ENCODE data around the gene OGFOD1. TPM values are rescaled to one million over a fixed set of nuclear protein-coding genes. Genes with fewer than 3 reads are reported as not detected.

OGFOD1 gene
- total and polyA plus RNA-seq, 2 donors, result 18.8 to 26.0 TPM

DNA sequence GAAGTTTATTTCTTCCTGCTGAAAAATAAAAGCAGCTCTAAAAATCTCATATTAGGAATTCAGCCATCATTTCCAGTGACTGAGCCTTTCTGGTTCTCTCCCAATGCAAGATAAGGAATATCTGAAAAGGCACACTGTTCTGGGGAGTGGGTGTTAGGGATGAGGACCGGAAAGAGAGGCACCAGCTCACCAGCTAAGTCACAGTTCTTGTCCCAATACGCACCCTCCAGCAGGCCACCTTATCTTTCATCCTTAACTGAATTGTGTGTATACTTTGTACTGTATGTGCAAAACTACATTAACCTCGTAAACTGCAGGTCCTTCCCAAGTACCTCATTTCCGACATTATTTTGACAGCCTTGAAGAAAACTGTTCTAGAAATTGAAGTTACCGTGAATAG is 37.0 kb upstream of the OGFOD1 start:
- Histone ChIP-seq H3K9me3 (ENCODE audit: control insufficient read depth in 2 of 2, insufficient read depth in 1 of 2, low read length in 1 of 2) (no peaks in the 10 kb centered on the region), H3K4me3 (ENCODE audit: low read length in 2 of 2) (no peak overlapping the region), H3K36me3 (ENCODE audit: control insufficient read depth in 2 of 2, insufficient read depth in 2 of 2, low read length in 1 of 2) (peaks cover 4 to 14% of the 10 kb centered on the region in 2 donors), H3K27me3 (ENCODE audit: control insufficient read depth in 2 of 2, insufficient read depth in 1 of 2, low read length in 1 of 2) (no peaks in the 10 kb centered on the region), H3K27ac (ENCODE audit: low read depth in 1 of 2, low read length in 1 of 2) (no peak overlapping the region), H3K4me1 (ENCODE audit: control insufficient read depth in 2 of 2, insufficient read depth in 2 of 2, low read length in 2 of 2) (no peaks in the 10 kb centered on the region)
- 99% methylated on average over 5 of the region's 5 CpGs for WGBS
- no peak for DNase-seq (ENCODE audit: low read depth in 6 of 9, low spot score in 9 of 9)

GRCh38 chr16:56415875-56416274 is 35.5 kb upstream of the OGFOD1 start:
- no peak overlapping the region for H3K27ac ChIP-seq (ENCODE audit: low read depth in 1 of 2, low read length in 1 of 2)
- H3K9me3 ChIP-seq (ENCODE audit: control insufficient read depth in 2 of 2, insufficient read depth in 1 of 2, low read length in 1 of 2), result no peaks in the 10 kb centered on the region
- H3K36me3 ChIP-seq (ENCODE audit: control insufficient read depth in 2 of 2, insufficient read depth in 2 of 2, low read length in 1 of 2), result peaks cover 3 to 14% of the 10 kb centered on the region in 2 donors
- H3K4me1 ChIP-seq (ENCODE audit: control insufficient read depth in 2 of 2, insufficient read depth in 2 of 2, low read length in 2 of 2), result no peaks in the 10 kb centered on the region
- no peaks in the 10 kb centered on the region for H3K27me3 ChIP-seq (ENCODE audit: control insufficient read depth in 2 of 2, insufficient read depth in 1 of 2, low read length in 1 of 2)
- WGBS, result 27% methylated on average over 4 of the region's 4 CpGs
- DNase-seq (ENCODE audit: low read depth in 6 of 9, low spot score in 9 of 9), result no peak
- H3K4me3 ChIP-seq (ENCODE audit: low read length in 2 of 2), result no peak overlapping the region

GRCh38 chr16:56417138-56417537 is 34.2 kb upstream of the OGFOD1 start:
- peaks cover 0 to 3% of the 10 kb centered on the region in 2 donors for H3K4me1 ChIP-seq (ENCODE audit: control insufficient read depth in 2 of 2, insufficient read depth in 2 of 2, low read length in 2 of 2)
- H3K27me3 ChIP-seq (ENCODE audit: control insufficient read depth in 2 of 2, insufficient read depth in 1 of 2, low read length in 1 of 2), result no peaks in the 10 kb centered on the region
- H3K27ac ChIP-seq (ENCODE audit: low read depth in 1 of 2, low read length in 1 of 2), result no peak overlapping the region
- no peak for DNase-seq (ENCODE audit: low read depth in 6 of 9, low spot score in 9 of 9)
- H3K36me3 ChIP-seq (ENCODE audit: control insufficient read depth in 2 of 2, insufficient read depth in 2 of 2, low read length in 1 of 2), result peaks cover 0 to 7% of the 10 kb centered on the region in 2 donors
- 98% methylated on average over 4 of the region's 4 CpGs for WGBS
- H3K4me3 ChIP-seq (ENCODE audit: low read length in 2 of 2), result no peak overlapping the region
- H3K9me3 ChIP-seq (ENCODE audit: control insufficient read depth in 2 of 2, insufficient read depth in 1 of 2, low read length in 1 of 2), result no peaks in the 10 kb centered on the region

GRCh38 chr16:56419740-56420548 is 31.4 kb upstream of the OGFOD1 start:
- H3K4me3 ChIP-seq (ENCODE audit: low read length in 2 of 2), result no peak overlapping the region
- 94% methylated on average over 8 of the region's 8 CpGs for WGBS
- no peaks in the 10 kb centered on the region for H3K27me3 ChIP-seq (ENCODE audit: control insufficient read depth in 2 of 2, insufficient read depth in 1 of 2, low read length in 1 of 2)
- peaks cover 3 to 8% of the 10 kb centered on the region in 2 donors for H3K4me1 ChIP-seq (ENCODE audit: control insufficient read depth in 2 of 2, insufficient read depth in 2 of 2, low read length in 2 of 2)
- no peaks in the 10 kb centered on the region for H3K9me3 ChIP-seq (ENCODE audit: control insufficient read depth in 2 of 2, insufficient read depth in 1 of 2, low read length in 1 of 2)
- H3K27ac ChIP-seq (ENCODE audit: low read depth in 1 of 2, low read length in 1 of 2), result no peak overlapping the region
- no peaks in the 10 kb centered on the region for H3K36me3 ChIP-seq (ENCODE audit: control insufficient read depth in 2 of 2, insufficient read depth in 2 of 2, low read length in 1 of 2)
- DNase-seq (ENCODE audit: low read depth in 6 of 9, low spot score in 9 of 9), result no peak

DNA sequence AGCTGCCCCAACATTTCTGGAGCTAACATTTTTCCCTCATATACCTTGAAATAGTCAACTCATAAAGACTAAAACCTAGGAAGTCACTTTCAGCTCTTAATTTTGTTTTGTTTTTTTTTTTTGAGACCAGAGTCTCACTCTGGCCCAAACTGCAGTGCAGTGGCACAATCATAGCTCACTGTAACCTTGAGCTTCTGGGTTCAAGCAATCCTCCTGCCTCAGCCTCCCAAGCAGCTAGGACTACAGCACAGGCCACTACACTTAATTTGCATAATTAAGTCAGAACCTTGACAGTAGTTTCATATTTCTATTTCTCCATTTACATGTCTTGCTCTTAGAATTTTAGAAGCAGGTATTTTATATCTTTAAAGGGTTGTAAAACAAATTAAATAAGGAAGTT is 30.7 kb upstream of the OGFOD1 start:
- no peak for DNase-seq (ENCODE audit: low read depth in 6 of 9, low spot score in 9 of 9)
- H3K36me3 ChIP-seq (ENCODE audit: control insufficient read depth in 2 of 2, insufficient read depth in 2 of 2, low read length in 1 of 2), result no peaks in the 10 kb centered on the region
- no peak overlapping the region for H3K4me3 ChIP-seq (ENCODE audit: low read length in 2 of 2)
- H3K9me3 ChIP-seq (ENCODE audit: control insufficient read depth in 2 of 2, insufficient read depth in 1 of 2, low read length in 1 of 2), result no peaks in the 10 kb centered on the region
- H3K27me3 ChIP-seq (ENCODE audit: control insufficient read depth in 2 of 2, insufficient read depth in 1 of 2, low read length in 1 of 2), result no peaks in the 10 kb centered on the region
- H3K27ac ChIP-seq (ENCODE audit: low read depth in 1 of 2, low read length in 1 of 2), result no peak overlapping the region
- peaks cover 3 to 10% of the 10 kb centered on the region in 2 donors for H3K4me1 ChIP-seq (ENCODE audit: control insufficient read depth in 2 of 2, insufficient read depth in 2 of 2, low read length in 2 of 2)

DNA sequence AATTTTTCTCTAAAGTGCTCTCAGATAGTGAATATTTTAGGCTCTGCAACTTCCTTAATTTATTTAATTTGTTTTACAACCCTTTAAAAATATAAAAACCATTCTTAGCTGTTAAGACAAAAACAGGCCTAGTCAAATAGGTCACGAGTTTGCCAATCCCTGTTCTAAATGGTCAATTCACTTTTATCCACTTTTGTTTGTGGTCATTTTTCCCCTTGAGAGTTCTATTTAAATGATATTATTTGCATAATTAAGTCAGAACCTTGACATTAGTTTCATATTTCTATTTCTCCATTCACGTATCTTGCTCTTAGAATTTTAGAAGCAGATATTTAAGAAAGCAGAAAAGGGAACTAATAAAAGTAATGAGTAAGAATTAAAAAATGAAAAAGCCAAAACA is 30.0 kb upstream of the OGFOD1 start:
- Histone ChIP-seq H3K27me3 (ENCODE audit: control insufficient read depth in 2 of 2, insufficient read depth in 1 of 2, low read length in 1 of 2) (no peaks in the 10 kb centered on the region), H3K4me3 (ENCODE audit: low read length in 2 of 2) (no peak overlapping the region), H3K9me3 (ENCODE audit: control insufficient read depth in 2 of 2, insufficient read depth in 1 of 2, low read length in 1 of 2) (no peaks in the 10 kb centered on the region), H3K4me1 (ENCODE audit: control insufficient read depth in 2 of 2, insufficient read depth in 2 of 2, low read length in 2 of 2) (peaks cover 3 to 12% of the 10 kb centered on the region in 2 donors), H3K27ac (ENCODE audit: low read depth in 1 of 2, low read length in 1 of 2) (no peak overlapping the region), H3K36me3 (ENCODE audit: control insufficient read depth in 2 of 2, insufficient read depth in 2 of 2, low read length in 1 of 2) (no peaks in the 10 kb centered on the region)
- DNase-seq (ENCODE audit: low read depth in 6 of 9, low spot score in 9 of 9), result no peak
- 95% methylated on average over 2 of the region's 2 CpGs for WGBS

- WGBS, result 92% methylated on average over 5 of the region's 5 CpGs
- Histone ChIP-seq H3K27ac (ENCODE audit: low read depth in 1 of 2, low read length in 1 of 2) (no peak overlapping the region), H3K27me3 (ENCODE audit: control insufficient read depth in 2 of 2, insufficient read depth in 1 of 2, low read length in 1 of 2) (no peaks in the 10 kb centered on the region), H3K4me3 (ENCODE audit: low read length in 2 of 2) (no peak overlapping the region), H3K4me1 (ENCODE audit: control insufficient read depth in 2 of 2, insufficient read depth in 2 of 2, low read length in 2 of 2) (peaks cover 3 to 12% of the 10 kb centered on the region in 2 donors), H3K36me3 (ENCODE audit: control insufficient read depth in 2 of 2, insufficient read depth in 2 of 2, low read length in 1 of 2) (no peaks in the 10 kb centered on the region), H3K9me3 (ENCODE audit: control insufficient read depth in 2 of 2, insufficient read depth in 1 of 2, low read length in 1 of 2) (no peaks in the 10 kb centered on the region)
- no peak for DNase-seq (ENCODE audit: low read depth in 6 of 9, low spot score in 9 of 9)
These were observed 29.2 kb upstream of the OGFOD1 start for GRCh38 chr16:56421976-56422669.

GRCh38 chr16:56422896-56423441 is 28.4 kb upstream of the OGFOD1 start:
- H3K4me3 ChIP-seq (ENCODE audit: low read length in 2 of 2), result no peak overlapping the region
- H3K27ac ChIP-seq (ENCODE audit: low read depth in 1 of 2, low read length in 1 of 2), result no peak overlapping the region
- peaks cover 3 to 12% of the 10 kb centered on the region in 2 donors for H3K4me1 ChIP-seq (ENCODE audit: control insufficient read depth in 2 of 2, insufficient read depth in 2 of 2, low read length in 2 of 2)

More at GRCh38 chr16:56422896-56423441, 28.4 kb upstream of the OGFOD1 start:
- H3K27me3 ChIP-seq (ENCODE audit: control insufficient read depth in 2 of 2, insufficient read depth in 1 of 2, low read length in 1 of 2), result no peaks in the 10 kb centered on the region
- DNase-seq (ENCODE audit: low read depth in 6 of 9, low spot score in 9 of 9), result peak in 1 of 9 donors; percentile 4
- no peaks in the 10 kb centered on the region for H3K9me3 ChIP-seq (ENCODE audit: control insufficient read depth in 2 of 2, insufficient read depth in 1 of 2, low read length in 1 of 2)
- H3K36me3 ChIP-seq (ENCODE audit: control insufficient read depth in 2 of 2, insufficient read depth in 2 of 2, low read length in 1 of 2), result no peaks in the 10 kb centered on the region
- 95% methylated on average over 4 of the region's 4 CpGs for WGBS
